Upper lobe of left lung (tissue), 6 donors: ENCODE data around the gene MRGPRD. TPM values are rescaled to one million over a fixed set of nuclear protein-coding genes. Genes with fewer than 3 reads are reported as not detected.

Experiments used
- ATAC-seq, 2 donors: fragments of 200-7000 bp; cut with Tn5 transposase; one replicate each; pipeline ENCODE4 v1.9.1; 2022; ENCODE audit warnings: mild to moderate bottlenecking in 2 of 2, moderate library complexity in 2 of 2; ENCODE audit not compliant: low FRiP score in 2 of 2
- DNase-seq, 2 donors: peaks; one replicate each; pipeline ENCODE4 v3.0.0-alpha.2; 2019 to 2020
- H3K27ac ChIP-seq, 4 donors: fragments of 200-600 bp; sonication (generic); one replicate each; pipeline ENCODE4 v1.5.1; 2016 to 2019
- H3K27me3 ChIP-seq, 4 donors: fragments of 200-600 bp; sonication (generic); one replicate each; pipeline ENCODE4 v1.5.1; 2017 to 2019
- H3K36me3 ChIP-seq, 4 donors: fragments of 200-600 bp; sonication (generic); one replicate each; pipeline ENCODE4 v1.5.1; 2016 to 2019
- H3K4me1 ChIP-seq, 4 donors: fragments of 200-600 bp; sonication (generic); one replicate each; pipeline ENCODE4 v1.5.1; 2018 to 2019
- H3K4me3 ChIP-seq, 4 donors: fragments of 200-600 bp; sonication (generic); one replicate each; pipeline ENCODE4 v1.5.1; 2017 to 2019; ENCODE audit warnings: mild to moderate bottlenecking in 2 of 4, moderate library complexity in 1 of 4
- H3K9me3 ChIP-seq, 4 donors: fragments of 200-600 bp; sonication (generic); one replicate each; pipeline ENCODE4 v1.5.1; 2018 to 2019
- CTCF ChIP-seq, 6 experiments: fragments of 450-650 bp in 4 of 6; fragments of 200-600 bp in 2 of 6; sonication (generic) in 2 of 6; IDR thresholded peaks; one replicate each; pipeline ENCODE4 v1.5.1; 2016 to 2019; ENCODE audit warnings: antibody characterized with exemption in 6 of 6
- EP300 ChIP-seq, 4 donors: sonication (generic); formaldehyde crosslinking; IDR thresholded peaks; one replicate each; pipeline ENCODE4 v1.5.1; 2017; ENCODE audit warnings: antibody characterized with exemption in 4 of 4, control low read depth in 2 of 4
- POLR2A ChIP-seq, 4 donors: fragments of 450-650 bp; IDR thresholded peaks; one replicate each; pipeline ENCODE4 v1.5.1; 2016 to 2017; ENCODE audit warnings: antibody characterized with exemption in 4 of 4, mild to moderate bottlenecking in 2 of 4
- POLR2AphosphoS5 ChIP-seq, 2 donors: sonication (generic); formaldehyde crosslinking; IDR thresholded peaks; one replicate each; pipeline ENCODE4 v1.5.1; 2017; ENCODE audit warnings: antibody characterized with exemption in 2 of 2
- WGBS, 2 donors: methylation state at CpG; one replicate each; pipeline ENCODE4 v1.1.5; 2017 to 2018; 5-methylcytosine and 5-hydroxymethylcytosine counted together
- total RNA-seq, 6 donors: library from RNA; depleted of rRNA in 4 of 6; stranded (reverse); fragments of >200 nt in 4 of 6; gene quantifications; one replicate each; pipeline versions ENCODE4 v1.1.0 to v1.2.1, GENCODE V29; 2016 to 2021
- donor health status: DM: no; HTN: no; CAD: no; lungs with moderate emphysema.
- donor health status: DM: no; HTN: yes; CAD: no; lungs with severe emphysema.

Gene MRGPRD
- total RNA-seq, 6 donors from 2014 or later, result not detected

GRCh38 chr11:69018924-69019323, 38.1 kb upstream of the MRGPRD start:
- Histone ChIP-seq H3K36me3 (no peaks in the 10 kb centered on the region), H3K4me1 (peaks cover 0 to 12% (median 6%) of the 10 kb centered on the region in 4 donors), H3K4me3 (no peak overlapping the region), H3K9me3 (no peaks in the 10 kb centered on the region), H3K27ac (peak overlapping the region in 1 of 4 donors; percentile 21), H3K27me3 (peaks cover 0 to 1% (median 0%) of the 10 kb centered on the region in 4 donors)
- 80% methylated on average over 9 to 13 of the region's 13 CpGs for WGBS, 2 donors
- ATAC-seq (no peak), DNase-seq (no peak)
- no peak for TF ChIP-seq CTCF (IDR thresholded peaks at IDR 0.05)

- 86 to 87% methylated on average over 10 of the region's 10 CpGs for WGBS, 2 donors
These were observed 37.2 kb upstream of the MRGPRD start for GRCh38 chr11:69017951-69018350.

GRCh38 chr11:69014898-69015549, 34.2 kb upstream of the MRGPRD start:
- no peak for DNase-seq
- H3K27ac ChIP-seq, result peak overlapping the region in 3 of 4 donors; percentile 70 to 84 (median 83)
- no peak for TF ChIP-seq POLR2AphosphoS5 (IDR thresholded peaks at IDR 0.05)
- TF ChIP-seq EP300 (IDR thresholded peaks at IDR 0.05), result no peak
- no peak for TF ChIP-seq POLR2A (IDR thresholded peaks at IDR 0.05)
- no peak for TF ChIP-seq CTCF (IDR thresholded peaks at IDR 0.05)
- no peak overlapping the region for H3K4me3 ChIP-seq
- ATAC-seq, result no peak
- H3K9me3 ChIP-seq, result no peaks in the 10 kb centered on the region
- peaks cover 0 to 20% (median 10%) of the 10 kb centered on the region in 4 donors for H3K27me3 ChIP-seq
- WGBS, 2 donors, result 69 to 91% methylated on average over 3 to 9 of the region's 9 CpGs
- peaks cover 5 to 38% (median 22%) of the 10 kb centered on the region in 4 donors for H3K4me1 ChIP-seq
- no peaks in the 10 kb centered on the region for H3K36me3 ChIP-seq

More at GRCh38 chr11:69017951-69018350, 37.2 kb upstream of the MRGPRD start:
- Histone ChIP-seq H3K36me3 (no peaks in the 10 kb centered on the region), H3K27me3 (peaks cover 0 to 11% (median 4%) of the 10 kb centered on the region in 4 donors), H3K4me3 (no peak overlapping the region), H3K4me1 (peaks cover under 1 to 22% (median 13%) of the 10 kb centered on the region in 4 donors), H3K27ac (no peak overlapping the region), H3K9me3 (no peaks in the 10 kb centered on the region)
- peak in 1 of 2 donors; percentile 46 for DNase-seq
- no peak for ATAC-seq
- no peak for TF ChIP-seq CTCF (IDR thresholded peaks at IDR 0.05)
- TF ChIP-seq POLR2AphosphoS5 (IDR thresholded peaks at IDR 0.05), result no peak
- no peak for TF ChIP-seq POLR2A (IDR thresholded peaks at IDR 0.05)
- no peak for TF ChIP-seq EP300 (IDR thresholded peaks at IDR 0.05)

GRCh38 chr11:69014084-69014851, 33.5 kb upstream of the MRGPRD start:
- no peaks in the 10 kb centered on the region for H3K36me3 ChIP-seq
- TF ChIP-seq CTCF (IDR thresholded peaks at IDR 0.05) (no peak), POLR2AphosphoS5 (IDR thresholded peaks at IDR 0.05) (peak; percentile 56 to 60)
- DNase-seq (peak in 1 of 2 donors; percentile 79), ATAC-seq (peak in 1 of 2 donors; percentile 54)
- no peaks in the 10 kb centered on the region for H3K9me3 ChIP-seq
- peaks cover 10 to 43% (median 25%) of the 10 kb centered on the region in 4 donors for H3K4me1 ChIP-seq
- WGBS, 2 donors, result 42 to 43% methylated on average over 12 to 26 of the region's 28 CpGs
- H3K4me3 ChIP-seq, result peak overlapping the region in 1 of 4 donors; percentile 43
- H3K27ac ChIP-seq, result peak overlapping the region; percentile 56 to 84 (median 76)
- H3K27me3 ChIP-seq, result peaks cover 0 to 20% (median 10%) of the 10 kb centered on the region in 4 donors
